Panc1 (cell line): ENCODE results near the gene RPS6KA3. TPM values are rescaled to one million over a fixed set of nuclear protein-coding genes. Genes with fewer than 3 reads are reported as not detected.
A peak's percentile ranks its signal among the peaks of the same experiment; 100 is the strongest.

ENCODE experiments used
- ATAC-seq: fragments of 200-7000 bp; cut with Tn5 transposase; 2 replicates; pipeline ENCODE4 v1.9.1; 2020; ENCODE audit warnings: mild to moderate bottlenecking, moderate library complexity
- BruUV-seq: library from RNA; stranded (reverse); fragments of 400-500 nt; replicated peaks from 2 replicates; lab custom pipeline; 2021; lab: Mats Ljungman, UMichigan
- CTCF ChIA-PET: fragments of 300-600 bp; sonication (Branson Sonifier 250); formaldehyde crosslinking; loops from one replicate; lab custom pipeline; 2022; ENCODE audit warnings: antibody characterized with exemption; lab: Charles Lee
- POLR2A ChIA-PET: fragments of 300-600 bp; sonication (Branson Sonifier 250); formaldehyde crosslinking; loops from one replicate; lab custom pipeline; 2022; ENCODE audit warnings: antibody characterized with exemption; lab: Charles Lee
- DNase-seq: peaks from one replicate; pipeline ENCODE4 v3.0.0-alpha.2; 2010; ENCODE audit warnings: low read depth, low spot score
- H3K27ac ChIP-seq: 2 replicates; pipeline ENCODE4 v1.5.1; 2011; ENCODE audit warnings: mild to moderate bottlenecking, low read length, inconsistent platforms
- H3K27me3 ChIP-seq: fragments of 200-500 bp; sonication (Bioruptor generic); 2 replicates; pipeline ENCODE4 v1.6.0; 2014; ENCODE audit warnings: low read length, inconsistent platforms; ENCODE audit not compliant: control insufficient read depth, insufficient read depth
- H3K36me3 ChIP-seq: fragments of 200-500 bp; sonication (Bioruptor generic); 2 replicates; pipeline ENCODE4 v1.5.1; 2014; ENCODE audit warnings: inconsistent platforms, mild to moderate bottlenecking, low read length, moderate library complexity; ENCODE audit not compliant: control insufficient read depth, insufficient read depth
- H3K4me1 ChIP-seq: 2 replicates; pipeline ENCODE4 v1.5.1; 2011; ENCODE audit warnings: inconsistent platforms, mild to moderate bottlenecking, low read length, moderate library complexity; ENCODE audit not compliant: control insufficient read depth, insufficient read depth
- H3K4me3 ChIP-seq, 2 experiments: 2 replicates each; pipeline ENCODE4 v1.5.1; 2011 to 2012; ENCODE audit warnings: low read depth in 2 of 2, low read length in 2 of 2, mild to moderate bottlenecking in 2 of 2, inconsistent platforms in 1 of 2, moderate library complexity in 1 of 2
- H3K9me3 ChIP-seq: fragments of 200-500 bp; sonication (Bioruptor generic); 2 replicates; pipeline ENCODE4 v1.5.1; 2014; ENCODE audit warnings: low read depth, mild to moderate bottlenecking, inconsistent platforms, low read length, moderate library complexity; ENCODE audit not compliant: control insufficient read depth, insufficient read depth
- POLR2AphosphoS5 ChIP-seq: IDR thresholded peaks from 2 replicates; pipeline ENCODE4 v1.6.1; 2012; ENCODE audit warnings: mild to moderate bottlenecking, low read depth, low read length, moderate library complexity
- SIN3A ChIP-seq: IDR thresholded peaks from 2 replicates; pipeline ENCODE4 v1.6.1; 2012; ENCODE audit warnings: low read depth, mild to moderate bottlenecking, low read length, moderate library complexity, borderline replicate concordance; ENCODE audit not compliant: insufficient read depth
- TCF7L2 ChIP-seq: IDR thresholded peaks from 2 replicates; pipeline ENCODE4 v1.6.1; 2011; ENCODE audit warnings: mild to moderate bottlenecking, low read depth, low read length, inconsistent platforms
- in situ Hi-C: cut with HindIII; loops from 2 replicates; pipeline ENCODE4 v1.10.0; 2016; ENCODE audit warnings: low sequenced_read_pairs, low pct_unique_long_range_greater_than_20kb
- intact Hi-C: fragments of 100-400 bp; cut with micrococcal nuclease; formaldehyde crosslinking; loops from one replicate; pipeline ENCODE4 v1.10.0; 2022; ENCODE audit not compliant: unreplicated experiment
- total RNA-seq: library from RNA; stranded (reverse); gene quantifications from one replicate; pipeline ENCODE4 v1.2.1, GENCODE V29; 2021; ENCODE audit not compliant: unreplicated experiment
- TF ChIP-seq, protein P1 (sequence below): fragments of 450-650 bp; IDR thresholded peaks from 2 replicates; pipeline ENCODE4 v1.5.1; 2017; ENCODE audit warnings: mild to moderate bottlenecking
- TF ChIP-seq, protein P2 (sequence below), 2 experiments: IDR thresholded peaks; 2 replicates each; pipeline ENCODE4 v1.6.1; 2011 to 2012; ENCODE audit warnings: low read depth in 2 of 2, control low read depth in 1 of 2, low read length in 1 of 2, mild to moderate bottlenecking in 1 of 2, moderate library complexity in 1 of 2; ENCODE audit not compliant: insufficient read depth in 1 of 2

RPS6KA3 gene
- total RNA-seq, 1 experiment from 2014 or later = 40.5 TPM

GRCh38 chrX:20139966-20140365 is 126.7 kb downstream of the RPS6KA3 start:
- Histone ChIP-seq H3K36me3 (no peaks in the 10 kb centered on the region; the same call in 1 of the 2 replicates), H3K9me3 (no peaks in the 10 kb centered on the region), H3K27ac (no peak overlapping the region), H3K4me3 (peak overlapping the region; percentile 69 to 77), H3K27me3 (no peaks in the 10 kb centered on the region), H3K4me1 (peaks cover 4% of the 10 kb centered on the region; the same call in 1 of the 2 replicates)
- TSS peak; percentile 68 for BruUV-seq
- intact Hi-C loops = no loop called here
- ATAC-seq (no peak), DNase-seq (no peak)
- TF ChIP-seq, protein P1, sequence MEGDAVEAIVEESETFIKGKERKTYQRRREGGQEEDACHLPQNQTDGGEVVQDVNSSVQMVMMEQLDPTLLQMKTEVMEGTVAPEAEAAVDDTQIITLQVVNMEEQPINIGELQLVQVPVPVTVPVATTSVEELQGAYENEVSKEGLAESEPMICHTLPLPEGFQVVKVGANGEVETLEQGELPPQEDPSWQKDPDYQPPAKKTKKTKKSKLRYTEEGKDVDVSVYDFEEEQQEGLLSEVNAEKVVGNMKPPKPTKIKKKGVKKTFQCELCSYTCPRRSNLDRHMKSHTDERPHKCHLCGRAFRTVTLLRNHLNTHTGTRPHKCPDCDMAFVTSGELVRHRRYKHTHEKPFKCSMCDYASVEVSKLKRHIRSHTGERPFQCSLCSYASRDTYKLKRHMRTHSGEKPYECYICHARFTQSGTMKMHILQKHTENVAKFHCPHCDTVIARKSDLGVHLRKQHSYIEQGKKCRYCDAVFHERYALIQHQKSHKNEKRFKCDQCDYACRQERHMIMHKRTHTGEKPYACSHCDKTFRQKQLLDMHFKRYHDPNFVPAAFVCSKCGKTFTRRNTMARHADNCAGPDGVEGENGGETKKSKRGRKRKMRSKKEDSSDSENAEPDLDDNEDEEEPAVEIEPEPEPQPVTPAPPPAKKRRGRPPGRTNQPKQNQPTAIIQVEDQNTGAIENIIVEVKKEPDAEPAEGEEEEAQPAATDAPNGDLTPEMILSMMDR = no peak
- TF ChIP-seq TCF7L2 = no peak
- in situ Hi-C loops = no loop called here
- ChIA-PET CTCF (no interaction called here), POLR2A (no interaction called here)

DNA sequence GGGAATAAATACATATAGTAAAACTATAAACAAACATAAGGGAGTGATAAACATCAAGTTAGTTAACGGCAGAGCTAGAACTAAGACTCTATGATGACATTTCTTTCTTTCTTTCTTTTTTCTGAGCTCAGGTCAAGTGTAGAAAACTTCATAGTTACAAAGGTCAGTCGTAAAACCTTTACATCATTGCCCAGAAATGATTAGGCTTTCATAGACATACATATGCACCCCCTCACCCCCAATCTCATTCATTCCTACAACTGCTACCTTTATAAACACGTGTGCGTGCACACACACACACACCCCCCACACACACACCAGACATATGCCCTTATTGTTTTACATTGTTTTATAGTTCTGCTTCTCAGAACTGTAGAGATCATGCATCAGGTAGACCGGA is 130.8 kb downstream of the RPS6KA3 start:
- no peak for TF ChIP-seq POLR2AphosphoS5
- no peak for TF ChIP-seq SIN3A
- TF ChIP-seq, protein P2, sequence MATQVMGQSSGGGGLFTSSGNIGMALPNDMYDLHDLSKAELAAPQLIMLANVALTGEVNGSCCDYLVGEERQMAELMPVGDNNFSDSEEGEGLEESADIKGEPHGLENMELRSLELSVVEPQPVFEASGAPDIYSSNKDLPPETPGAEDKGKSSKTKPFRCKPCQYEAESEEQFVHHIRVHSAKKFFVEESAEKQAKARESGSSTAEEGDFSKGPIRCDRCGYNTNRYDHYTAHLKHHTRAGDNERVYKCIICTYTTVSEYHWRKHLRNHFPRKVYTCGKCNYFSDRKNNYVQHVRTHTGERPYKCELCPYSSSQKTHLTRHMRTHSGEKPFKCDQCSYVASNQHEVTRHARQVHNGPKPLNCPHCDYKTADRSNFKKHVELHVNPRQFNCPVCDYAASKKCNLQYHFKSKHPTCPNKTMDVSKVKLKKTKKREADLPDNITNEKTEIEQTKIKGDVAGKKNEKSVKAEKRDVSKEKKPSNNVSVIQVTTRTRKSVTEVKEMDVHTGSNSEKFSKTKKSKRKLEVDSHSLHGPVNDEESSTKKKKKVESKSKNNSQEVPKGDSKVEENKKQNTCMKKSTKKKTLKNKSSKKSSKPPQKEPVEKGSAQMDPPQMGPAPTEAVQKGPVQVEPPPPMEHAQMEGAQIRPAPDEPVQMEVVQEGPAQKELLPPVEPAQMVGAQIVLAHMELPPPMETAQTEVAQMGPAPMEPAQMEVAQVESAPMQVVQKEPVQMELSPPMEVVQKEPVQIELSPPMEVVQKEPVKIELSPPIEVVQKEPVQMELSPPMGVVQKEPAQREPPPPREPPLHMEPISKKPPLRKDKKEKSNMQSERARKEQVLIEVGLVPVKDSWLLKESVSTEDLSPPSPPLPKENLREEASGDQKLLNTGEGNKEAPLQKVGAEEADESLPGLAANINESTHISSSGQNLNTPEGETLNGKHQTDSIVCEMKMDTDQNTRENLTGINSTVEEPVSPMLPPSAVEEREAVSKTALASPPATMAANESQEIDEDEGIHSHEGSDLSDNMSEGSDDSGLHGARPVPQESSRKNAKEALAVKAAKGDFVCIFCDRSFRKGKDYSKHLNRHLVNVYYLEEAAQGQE (IDR thresholded peaks at IDR 0.05; ENCODE audit: insufficient read depth in 1 of 2, low read depth in 2 of 2, low read length in 1 of 2) = no peak
- TF ChIP-seq, protein P1 = no peak
- TF ChIP-seq TCF7L2 = no peak
- ATAC-seq (no peak), DNase-seq (no peak)
- H3K36me3 ChIP-seq = peaks cover 11% of the 10 kb centered on the region; the same call in 1 of the 2 replicates
- peaks cover 4% of the 10 kb centered on the region; the same call in 1 of the 2 replicates for H3K4me1 ChIP-seq
- in situ Hi-C loops (no loop called here), intact Hi-C loops (no loop called here)
- BruUV-seq = no TSS peak
- H3K4me3 ChIP-seq = no peak overlapping the region
- ChIA-PET CTCF (no interaction called here), POLR2A (no interaction called here)
- H3K27me3 ChIP-seq = no peaks in the 10 kb centered on the region
- H3K9me3 ChIP-seq = no peaks in the 10 kb centered on the region
- no peak overlapping the region for H3K27ac ChIP-seq
